ENCODE results near the gene ACOT2. TPM values are rescaled to one million over a fixed set of nuclear protein-coding genes. Genes with fewer than 3 reads are reported as not detected.

Gene ACOT2
- total RNA-seq, 2 donors from 2014 or later = 28.0 to 81.7 TPM

GRCh38 chr14:73610687-73611086 is 41.7 kb downstream of the ACOT2 start:
- intact Hi-C loops (cut with DNase I) = no loop called here
- no peak overlapping the region for H3K4me3 ChIP-seq
- DNase-seq (no peak), ATAC-seq (no peak)
- no peaks in the 10 kb centered on the region for H3K36me3 ChIP-seq (replicated peaks in 1 of 2; ENCODE audit: insufficient read depth in 1 of 2, low read depth in 2 of 2)
- H3K27me3 ChIP-seq = no peaks in the 10 kb centered on the region
- WGBS, 2 donors = 28 to 40% methylated on average over 2 of the region's 2 CpGs
- H3K4me1 ChIP-seq = peaks cover 8% of the 10 kb centered on the region
- no peaks in the 10 kb centered on the region for H3K9me3 ChIP-seq
- no peak for TF ChIP-seq CTCF (IDR thresholded peaks at IDR 0.05)
- no peak for TF ChIP-seq POLR2A (IDR thresholded peaks at IDR 0.05)
- no peak overlapping the region for H3K27ac ChIP-seq

GRCh38 chr14:73612339-73613045 is 43.5 kb downstream of the ACOT2 start, which contains the start of gene ACOT6:
ACOT6 (plus strand) TSS chr14:73612517; CDS start chr14:73612572, 55 bp downstream.
- peak; percentile 92 for ATAC-seq
- no peaks in the 10 kb centered on the region for H3K9me3 ChIP-seq
- H3K4me1 ChIP-seq = peaks cover 8% of the 10 kb centered on the region
- H3K27me3 ChIP-seq = no peaks in the 10 kb centered on the region
- H3K36me3 ChIP-seq (replicated peaks in 1 of 2; ENCODE audit: insufficient read depth in 1 of 2, low read depth in 2 of 2) = no peaks in the 10 kb centered on the region
- intact Hi-C loops (cut with DNase I) = no loop called here
- peak within 1 kb of the TSS; percentile 43 to 64 for H3K4me3 ChIP-seq
- DNase-seq = peak; percentile 74 to 79 (median 76)
- TF ChIP-seq CTCF (IDR thresholded peaks at IDR 0.05) = no peak
- peak; percentile 26 to 58 (median 50) for TF ChIP-seq POLR2A (IDR thresholded peaks at IDR 0.05)
- WGBS, 2 donors = 0 to 3% methylated on average over 12 to 73 of the region's 84 CpGs
- H3K27ac ChIP-seq = peak within 1 kb of the TSS; percentile 55 to 82 (median 76)

GRCh38 chr14:73613046-73613383 is 44.0 kb downstream of the ACOT2 start:
- Histone ChIP-seq H3K27ac (peak overlapping the region in 3 of 4 donors; percentile 72 to 82 (median 80)), H3K27me3 (no peaks in the 10 kb centered on the region), H3K36me3 (replicated peaks in 1 of 2; ENCODE audit: insufficient read depth in 1 of 2, low read depth in 2 of 2) (no peaks in the 10 kb centered on the region), H3K9me3 (no peaks in the 10 kb centered on the region), H3K4me1 (peaks cover 8% of the 10 kb centered on the region), H3K4me3 (peak overlapping the region; percentile 43 to 64)
- DNase-seq (no peak), ATAC-seq (peak; percentile 41)
- WGBS, 2 donors = 1% methylated on average over 7 to 13 of the region's 13 CpGs
- TF ChIP-seq POLR2A (IDR thresholded peaks at IDR 0.05) (no peak), CTCF (IDR thresholded peaks at IDR 0.05) (no peak)
- intact Hi-C loops (cut with DNase I) = no loop called here

GRCh38 chr14:73613419-73613963 is 44.5 kb downstream of the ACOT2 start:
- WGBS, 2 donors = 75 to 78% methylated on average over 3 of the region's 3 CpGs
- no peak for TF ChIP-seq POLR2A (IDR thresholded peaks at IDR 0.05)
- no peak for TF ChIP-seq CTCF (IDR thresholded peaks at IDR 0.05)
- no peak overlapping the region for H3K4me3 ChIP-seq
- DNase-seq = no peak
- H3K27ac ChIP-seq = no peak overlapping the region
- H3K4me1 ChIP-seq = peaks cover 8% of the 10 kb centered on the region
- intact Hi-C loops (cut with DNase I) = no loop called here
- no peaks in the 10 kb centered on the region for H3K9me3 ChIP-seq
- H3K36me3 ChIP-seq (replicated peaks in 1 of 2; ENCODE audit: insufficient read depth in 1 of 2, low read depth in 2 of 2) = no peaks in the 10 kb centered on the region
- no peaks in the 10 kb centered on the region for H3K27me3 ChIP-seq
- no peak for ATAC-seq

All from body of pancreas (tissue), 4 donors.